HG02943 (cell line): ENCODE results near the gene CBX3.
"Not testable (repeated sequence)": the region's sequence is repeated elsewhere in the genome, so short reads cannot be mapped to it uniquely, and the experiment has no call there.

Experiments used
- ATAC-seq: cut with Tn5 transposase; IDR thresholded peaks from one replicate; pipeline ENCODE4 v1.9.1; 2021; ENCODE audit warnings: mild to moderate bottlenecking, low read depth, moderate library complexity; ENCODE audit not compliant: unreplicated experiment

Gene CBX3

GRCh38 chr7:26169271-26169670, 32.3 kb upstream of the CBX3 start:
- ATAC-seq: no peak

- ATAC-seq: no peak
Observed at GRCh38 chr7:26170663-26171062, 30.9 kb upstream of the CBX3 start.

- no peak for ATAC-seq
Observed at GRCh38 chr7:26171601-26172000, 29.9 kb upstream of the CBX3 start.

GRCh38 chr7:26172048-26172447, 29.5 kb upstream of the CBX3 start:
- no peak for ATAC-seq

- ATAC-seq: not testable (repeated sequence)
Observed at GRCh38 chr7:26175903-26176302, 25.6 kb upstream of the CBX3 start.

- ATAC-seq: not testable (repeated sequence)
Observed at GRCh38 chr7:26176696-26177095, 24.8 kb upstream of the CBX3 start.

- not testable (repeated sequence) for ATAC-seq
Observed at GRCh38 chr7:26177269-26177668, 24.3 kb upstream of the CBX3 start.

- no peak for ATAC-seq
Observed at GRCh38 chr7:26178272-26178960, 23.1 kb upstream of the CBX3 start.

- ATAC-seq: no peak
Observed at GRCh38 chr7:26179422-26179821, 22.1 kb upstream of the CBX3 start.

GRCh38 chr7:26179826-26180497, 21.6 kb upstream of the CBX3 start:
- ATAC-seq: no peak

GRCh38 chr7:26180792-26181198, 20.8 kb upstream of the CBX3 start:
- no peak for ATAC-seq

GRCh38 chr7:26181474-26182227, 19.9 kb upstream of the CBX3 start:
- ATAC-seq: no peak

- no peak for ATAC-seq
Observed at GRCh38 chr7:26182283-26182682, 19.3 kb upstream of the CBX3 start.

- ATAC-seq: no peak
Observed at GRCh38 chr7:26182706-26183105, 18.8 kb upstream of the CBX3 start.

- ATAC-seq: no peak
Observed at GRCh38 chr7:26183545-26184280, 17.8 kb upstream of the CBX3 start.

GRCh38 chr7:26184281-26185101, 17.1 kb upstream of the CBX3 start:
- ATAC-seq: not testable (repeated sequence)

- no peak for ATAC-seq
Observed at GRCh38 chr7:26185131-26185843, 16.3 kb upstream of the CBX3 start.

- no peak for ATAC-seq
Observed at GRCh38 chr7:26185844-26186180, 15.7 kb upstream of the CBX3 start.
